AG04449 (cell line): ENCODE results near the gene FILIP1L.

Source experiments
- CTCF ChIA-PET: fragments of 350-600 bp; formaldehyde crosslinking; extraction: SDS; loops from one replicate; lab custom pipeline; 2021; ENCODE audit warnings: antibody characterized with exemption; lab: Yijun Ruan, JAX
- POLR2A ChIA-PET: fragments of 400-600, 350-600 bp; formaldehyde crosslinking; extraction: SDS; loops from one replicate; lab custom pipeline; 2020; ENCODE audit warnings: antibody characterized with exemption, inconsistent platforms; lab: Yijun Ruan, JAX
- DNase-seq: peaks from one replicate; pipeline ENCODE4 v3.0.0-alpha.2; 2010; ENCODE audit warnings: low read depth, low spot score
- H3K4me3 ChIP-seq: 2 replicates; pipeline ENCODE4 v1.5.1; 2011; ENCODE audit warnings: low read depth, mild to moderate bottlenecking, control low read depth, low read length
- TF ChIP-seq, protein P1 (sequence below): IDR thresholded peaks from one replicate; pipeline ENCODE4 v1.5.1; 2011; ENCODE audit warnings: mild to moderate bottlenecking, moderate library complexity, low read length, control low read depth, inconsistent platforms; ENCODE audit not compliant: insufficient read depth; ENCODE audit errors: missing control alignments

The FILIP1L gene

DNA sequence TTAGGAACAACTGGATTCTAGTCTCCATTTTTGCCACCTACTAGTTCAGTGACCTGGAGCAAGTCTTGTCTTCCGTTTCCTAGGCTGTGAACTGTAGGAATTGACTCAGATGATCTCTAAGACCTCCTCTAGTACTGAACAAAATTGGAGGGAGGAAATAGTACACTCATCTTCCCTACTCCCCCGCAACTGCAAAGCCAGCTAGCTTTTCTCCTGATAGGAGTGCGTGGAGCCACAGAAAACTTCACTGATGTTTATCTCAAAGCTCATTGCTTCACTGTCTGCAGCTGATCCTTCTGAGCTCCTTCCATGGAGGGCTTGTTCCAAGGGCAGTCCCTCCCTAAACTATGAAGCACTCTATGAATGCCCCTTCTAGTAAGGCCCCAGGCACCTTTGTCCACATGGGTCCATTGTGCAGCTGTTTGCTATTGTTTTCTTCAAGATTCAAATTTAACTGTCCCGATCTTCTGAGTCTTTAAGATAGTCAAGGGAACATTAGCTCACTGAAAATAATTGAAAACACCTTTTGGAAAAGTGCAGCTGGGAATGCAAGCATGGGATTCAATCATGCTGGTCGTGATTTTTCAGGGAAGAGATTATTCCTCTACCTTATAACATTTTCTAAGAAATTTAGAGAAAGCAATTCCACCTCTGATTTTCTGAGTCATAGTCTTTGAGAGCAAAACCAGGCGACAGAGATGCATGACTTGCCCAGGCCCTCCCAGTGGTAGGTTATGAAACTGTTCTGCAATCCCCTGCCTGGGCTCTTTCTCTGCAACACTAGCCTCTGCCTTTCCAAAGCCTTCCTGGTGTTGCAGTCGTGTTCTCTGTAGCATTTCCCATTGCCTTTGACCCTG, 24.3 kb downstream of the FILIP1L start:
- ChIA-PET POLR2A (interaction anchor here (0.7 kb wide), 1 partner anchor 11 kb away, joined by 4 read pairs; no protein-coding TSS in a partner anchor), CTCF (interaction anchor here (0.7 to 3.6 kb wide), 17 partner anchors 9 to 258 kb away, joined by 3 to 21 read pairs (median 4); no protein-coding TSS in a partner anchor)
- no peak for DNase-seq
- TF ChIP-seq, protein P1, sequence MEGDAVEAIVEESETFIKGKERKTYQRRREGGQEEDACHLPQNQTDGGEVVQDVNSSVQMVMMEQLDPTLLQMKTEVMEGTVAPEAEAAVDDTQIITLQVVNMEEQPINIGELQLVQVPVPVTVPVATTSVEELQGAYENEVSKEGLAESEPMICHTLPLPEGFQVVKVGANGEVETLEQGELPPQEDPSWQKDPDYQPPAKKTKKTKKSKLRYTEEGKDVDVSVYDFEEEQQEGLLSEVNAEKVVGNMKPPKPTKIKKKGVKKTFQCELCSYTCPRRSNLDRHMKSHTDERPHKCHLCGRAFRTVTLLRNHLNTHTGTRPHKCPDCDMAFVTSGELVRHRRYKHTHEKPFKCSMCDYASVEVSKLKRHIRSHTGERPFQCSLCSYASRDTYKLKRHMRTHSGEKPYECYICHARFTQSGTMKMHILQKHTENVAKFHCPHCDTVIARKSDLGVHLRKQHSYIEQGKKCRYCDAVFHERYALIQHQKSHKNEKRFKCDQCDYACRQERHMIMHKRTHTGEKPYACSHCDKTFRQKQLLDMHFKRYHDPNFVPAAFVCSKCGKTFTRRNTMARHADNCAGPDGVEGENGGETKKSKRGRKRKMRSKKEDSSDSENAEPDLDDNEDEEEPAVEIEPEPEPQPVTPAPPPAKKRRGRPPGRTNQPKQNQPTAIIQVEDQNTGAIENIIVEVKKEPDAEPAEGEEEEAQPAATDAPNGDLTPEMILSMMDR = peak; percentile 67
- no peak overlapping the region for H3K4me3 ChIP-seq

DNA sequence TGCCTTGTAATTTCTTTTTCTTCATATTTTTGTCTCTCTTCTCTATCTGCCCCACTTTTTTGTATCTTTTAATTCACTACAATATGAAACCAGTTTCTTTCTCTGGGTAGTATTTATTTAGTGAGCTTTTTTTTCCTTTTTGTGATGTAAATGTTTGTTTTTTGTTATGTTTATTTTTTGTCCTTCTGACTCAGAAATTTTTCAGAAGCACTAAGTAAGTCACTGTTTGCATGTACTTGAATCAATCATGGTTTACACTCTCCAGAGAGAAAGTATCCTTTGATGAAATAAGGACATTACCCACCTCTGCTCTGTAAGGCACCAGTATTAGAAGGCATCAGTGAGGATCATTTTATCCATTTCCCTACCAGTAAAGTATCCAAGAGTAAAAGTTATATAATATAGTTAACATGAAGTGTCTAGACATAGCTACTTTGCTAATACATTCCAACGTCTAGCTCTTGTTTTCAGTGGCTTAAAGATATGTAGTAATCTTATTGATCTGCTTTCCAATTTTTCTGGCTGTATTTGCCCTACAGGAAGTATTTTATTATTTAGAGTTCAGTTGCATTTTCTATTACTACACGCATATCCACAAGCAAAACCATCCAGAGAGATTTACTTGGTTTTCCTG, 25.4 kb downstream of the FILIP1L start:
- TF ChIP-seq, protein P1 = no peak
- POLR2A ChIA-PET = no interaction called here
- DNase-seq = no peak
- H3K4me3 ChIP-seq = no peak overlapping the region
- CTCF ChIA-PET = interaction anchor here (0.6 to 3.6 kb wide), 9 partner anchors 9 to 257 kb away, joined by 3 to 21 read pairs (median 3); no protein-coding TSS in a partner anchor

- no peak for DNase-seq
- CTCF ChIA-PET = interaction anchor here (1.5 to 1.7 kb wide), 2 partner anchors 11 to 167 kb away, joined by 4 to 5 read pairs; no protein-coding TSS in a partner anchor
- H3K4me3 ChIP-seq = no peak overlapping the region
- POLR2A ChIA-PET = no interaction called here
- TF ChIP-seq, protein P1 = no peak
Measured at GRCh38 chr3:100087198-100087597, 27.1 kb downstream of the FILIP1L start.

GRCh38 chr3:100086401-100086800, 27.9 kb downstream of the FILIP1L start:
- TF ChIP-seq, protein P1 = no peak

DNA sequence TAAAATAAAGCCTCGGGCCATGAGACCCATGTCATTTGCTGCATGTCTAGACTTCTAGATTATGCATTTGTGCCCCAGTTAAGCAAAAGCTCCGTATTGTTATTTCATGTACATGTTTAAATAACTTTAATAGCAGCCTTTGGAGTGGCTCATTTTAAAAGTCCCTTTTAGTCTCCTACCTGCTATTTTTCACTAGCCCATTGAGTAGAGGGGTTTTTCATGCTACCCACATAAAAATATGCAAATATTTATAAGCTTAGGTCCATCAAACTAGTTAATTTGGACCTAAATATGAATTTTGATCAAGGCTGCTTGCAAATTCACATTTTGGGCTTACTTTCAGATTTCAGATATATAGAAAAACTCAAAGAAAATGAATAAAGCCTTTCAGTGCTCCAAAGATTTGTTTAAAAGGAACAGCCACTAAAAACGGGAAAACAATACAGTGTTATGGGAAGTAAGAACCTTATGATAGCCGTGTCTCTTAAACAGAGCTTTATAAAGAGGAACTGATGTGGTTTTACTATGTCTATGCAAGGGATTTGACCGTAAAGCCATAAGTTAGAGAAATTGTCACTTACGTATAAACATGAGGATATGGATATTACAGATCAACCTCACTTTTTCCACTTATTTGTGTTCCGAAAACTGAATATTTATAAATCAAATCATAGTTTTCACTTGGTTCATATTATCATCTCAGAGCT, 30.0 kb downstream of the FILIP1L start:
- no peak overlapping the region for H3K4me3 ChIP-seq
- TF ChIP-seq, protein P1 = no peak
- no peak for DNase-seq
- ChIA-PET POLR2A (no interaction called here), CTCF (interaction anchor here (1.0 to 2.5 kb wide), 5 partner anchors 10 to 253 kb away, joined by 3 to 13 read pairs (median 5); no protein-coding TSS in a partner anchor)

More at GRCh38 chr3:100086401-100086800, 27.9 kb downstream of the FILIP1L start:
- no peak for DNase-seq
- POLR2A ChIA-PET = interaction anchor here (1.2 kb wide), 1 partner anchor 174 kb away, joined by 3 read pairs; the partner anchor contains the start of gene TBC1D23
- H3K4me3 ChIP-seq = no peak overlapping the region
- CTCF ChIA-PET = interaction anchor here (1.3 to 2.0 kb wide), 4 partner anchors 8 to 168 kb away, joined by 3 to 11 read pairs (median 4); no protein-coding TSS in a partner anchor
